GM08714 (cell line): Measurements from ENCODE around the gene LRRC23.

Experiments
- H3K4me3 ChIP-seq: fragments of 200-500 bp; sonication (Bioruptor generic); 2 replicates; pipeline ENCODE4 v1.5.1; 2014; ENCODE audit warnings: mild to moderate bottlenecking, low read length, inconsistent platforms
- ZNF274 ChIP-seq: IDR thresholded peaks from 2 replicates; pipeline ENCODE4 v1.6.1; 2012; ENCODE audit warnings: mild to moderate bottlenecking, low read depth, low read length

LRRC23 gene

GRCh38 chr12:6950401-6950801, 45.8 kb downstream of the LRRC23 start:
- peak overlapping the region; percentile 90; the same call in 1 of the 2 replicates for H3K4me3 ChIP-seq
- TF ChIP-seq ZNF274 = no peak

- peak within 1 kb of the TSS; percentile 90 for H3K4me3 ChIP-seq
- TF ChIP-seq ZNF274 = no peak
Observed at GRCh38 chr12:6950811-6951540, 46.4 kb downstream of the LRRC23 start, which contains the start of gene PTPN6. TSS of gene PTPN6 (plus strand) at chr12:6951356. CDS start at chr12:6951513, 157 bp downstream.

GRCh38 chr12:6951551-6952120, 47.0 kb downstream of the LRRC23 start:
- H3K4me3 ChIP-seq = peak overlapping the region; percentile 90; the same call in 1 of the 2 replicates
- no peak for TF ChIP-seq ZNF274

- peak overlapping the region; percentile 90 for H3K4me3 ChIP-seq
- no peak for TF ChIP-seq ZNF274
Observed at GRCh38 chr12:6952121-6952862, 47.7 kb downstream of the LRRC23 start.

- peak overlapping the region; percentile 90; the same call in 1 of the 2 replicates for H3K4me3 ChIP-seq
- no peak for TF ChIP-seq ZNF274
Observed at GRCh38 chr12:6952863-6953441, 48.3 kb downstream of the LRRC23 start.

GRCh38 chr12:6953442-6954315, 49.1 kb downstream of the LRRC23 start:
- no peak for TF ChIP-seq ZNF274
- H3K4me3 ChIP-seq = peak overlapping the region; percentile 90; the same call in 1 of the 2 replicates

- TF ChIP-seq ZNF274 = no peak
Observed at GRCh38 chr12:6954316-6955107, 49.9 kb downstream of the LRRC23 start.

GRCh38 chr12:6955108-6956020, 50.7 kb downstream of the LRRC23 start:
- H3K4me3 ChIP-seq = no peak overlapping the region; the same call in 1 of the 2 replicates
- TF ChIP-seq ZNF274 = no peak

More at GRCh38 chr12:6954316-6955107, 49.9 kb downstream of the LRRC23 start:
- H3K4me3 ChIP-seq = peak overlapping the region; percentile 48; the same call in 1 of the 2 replicates

- H3K4me3 ChIP-seq = no peak overlapping the region; the same call in 1 of the 2 replicates
- TF ChIP-seq ZNF274 = no peak
Observed at GRCh38 chr12:6956021-6956727, 51.6 kb downstream of the LRRC23 start.

GRCh38 chr12:6957151-6957701, 52.6 kb downstream of the LRRC23 start:
- no peak for TF ChIP-seq ZNF274
- no peak overlapping the region for H3K4me3 ChIP-seq
